ENCODE measurements around the gene ZNF561. TPM values are rescaled to one million over a fixed set of nuclear protein-coding genes. Genes with fewer than 3 reads are reported as not detected.
"Not testable (repeated sequence)": the region's sequence is repeated elsewhere in the genome, so short reads cannot be mapped to it uniquely, and the experiment has no call there.

Gene ZNF561
- total RNA-seq, 1 experiment from 2014 or later = 31.6 TPM

GRCh38 chr19:9582081-9582725 lies 38.8 kb downstream of the ZNF561 start:
- DNase-seq (ENCODE audit: low read depth) = not testable (repeated sequence)

GRCh38 chr19:9580728-9581127 lies 40.3 kb downstream of the ZNF561 start:
- no peak for DNase-seq (ENCODE audit: low read depth)

- no peak for DNase-seq (ENCODE audit: low read depth)
Measured at GRCh38 chr19:9570255-9570654, 50.8 kb downstream of the ZNF561 start.

GRCh38 chr19:9566729-9567128 lies 54.3 kb downstream of the ZNF561 start:
- no peak for DNase-seq (ENCODE audit: low read depth)

- peak; percentile 14 for DNase-seq (ENCODE audit: low read depth)
Measured at GRCh38 chr19:9565900-9566705, 54.9 kb downstream of the ZNF561 start.

Other genes with a start within 250 kb of the ZNF561 start
- 10.8 and 12.9 TPM in 2 replicates for gene ZNF266, start 185.7 kb downstream of the ZNF561 start, total RNA-seq (2014; rRNA removed)
- not detected in 2 replicates for gene ZNF560, start 122.6 kb downstream of the ZNF561 start, total RNA-seq (2014; rRNA removed)
- gene ZNF426, start 82.6 kb downstream of the ZNF561 start, total RNA-seq (2014; rRNA removed) = 10.3 and 13.9 TPM in 2 replicates
- 30.4 and 34.3 TPM in 2 replicates for gene ZNF121, start 36.7 kb downstream of the ZNF561 start, total RNA-seq (2014; rRNA removed)
- gene ZNF562, start 53.9 kb upstream of the ZNF561 start, total RNA-seq (2014; rRNA removed) = 22.7 and 26.2 TPM in 2 replicates
- gene ZNF846, start 147.5 kb upstream of the ZNF561 start, total RNA-seq (2014; rRNA removed) = 3.5 and 4.6 TPM in 2 replicates
- gene FBXL12, start 197.8 kb upstream of the ZNF561 start, total RNA-seq (2014; rRNA removed) = 16.5 and 16.6 TPM in 2 replicates
- 493 and 627 TPM in 2 replicates for gene UBL5, start 206.7 kb upstream of the ZNF561 start, total RNA-seq (2014; rRNA removed)
- gene PIN1, start 214.1 kb upstream of the ZNF561 start, total RNA-seq (2014; rRNA removed) = 189 and 209 TPM in 2 replicates